Trophoblast cell (in vitro differentiated cells and primary cell): ENCODE results near the gene ZNF774.

ENCODE experiments used
- DNase-seq, 2 donors: peaks; one replicate each; pipeline ENCODE4 v3.0.0-alpha.2; 2016
- H2AFZ ChIP-seq: 2 replicates; pipeline ENCODE4 v1.6.1; 2013; ENCODE audit warnings: low read length, moderate library complexity, mild to moderate bottlenecking; ENCODE audit not compliant: insufficient read depth, poor library complexity
- H2AK5ac ChIP-seq: 2 replicates; pipeline ENCODE4 v1.6.1; 2013; ENCODE audit warnings: mild to moderate bottlenecking, low read length
- H2BK120ac ChIP-seq: 2 replicates; pipeline ENCODE4 v1.6.1; 2013; ENCODE audit warnings: low read length, mild to moderate bottlenecking, moderate library complexity; ENCODE audit not compliant: insufficient read depth, poor library complexity
- H2BK12ac ChIP-seq: 2 replicates; pipeline ENCODE4 v1.6.1; 2013; ENCODE audit warnings: mild to moderate bottlenecking, low read length, moderate library complexity
- H2BK5ac ChIP-seq: 2 replicates; pipeline ENCODE4 v1.6.1; 2013; ENCODE audit warnings: low read length, low read depth, moderate library complexity, mild to moderate bottlenecking; ENCODE audit not compliant: poor library complexity
- H3K14ac ChIP-seq: 2 replicates; pipeline ENCODE4 v1.6.1; 2013; ENCODE audit warnings: mild to moderate bottlenecking, low read length
- H3K18ac ChIP-seq: 2 replicates; pipeline ENCODE4 v1.6.1; 2013; ENCODE audit warnings: mild to moderate bottlenecking, low read length
- H3K23ac ChIP-seq: 2 replicates; pipeline ENCODE4 v1.6.1; 2013; ENCODE audit warnings: low read length
- H3K27ac ChIP-seq: 2 replicates; pipeline ENCODE4 v1.5.1; 2013; ENCODE audit warnings: low read depth, mild to moderate bottlenecking, inconsistent platforms, low read length, moderate library complexity
- H3K27me3 ChIP-seq: 2 replicates; pipeline ENCODE4 v1.6.1; 2013; ENCODE audit warnings: inconsistent platforms, mild to moderate bottlenecking, low read length, moderate library complexity; ENCODE audit not compliant: insufficient read depth
- H3K36me3 ChIP-seq, 2 experiments: 1 replicate in 1 of 2; 2 replicates in 1 of 2; pipeline ENCODE4 v1.6.1; 2013; ENCODE audit warnings: low read length in 2 of 2, mild to moderate bottlenecking in 2 of 2, moderate library complexity in 1 of 2; ENCODE audit not compliant: insufficient read depth in 2 of 2, control insufficient read depth in 1 of 2
- H3K4ac ChIP-seq: 2 replicates; pipeline ENCODE4 v1.6.1; 2013; ENCODE audit warnings: low read depth, mild to moderate bottlenecking, low read length, moderate library complexity
- H3K4me1 ChIP-seq, 2 experiments: 1 replicate in 1 of 2; 2 replicates in 1 of 2; pipeline ENCODE4 v1.6.1; 2013; ENCODE audit warnings: low read length in 2 of 2, mild to moderate bottlenecking in 2 of 2, moderate library complexity in 1 of 2; ENCODE audit not compliant: insufficient read depth in 2 of 2, control insufficient read depth in 1 of 2
- H3K4me2 ChIP-seq: 2 replicates; pipeline ENCODE4 v1.6.1; 2013; ENCODE audit warnings: inconsistent platforms, mild to moderate bottlenecking, low read length, moderate library complexity
- H3K4me3 ChIP-seq: 2 replicates; pipeline ENCODE4 v1.5.1; 2013; ENCODE audit warnings: mild to moderate bottlenecking, low read depth, low read length, inconsistent platforms
- H3K79me1 ChIP-seq: one replicate; pipeline ENCODE4 v1.6.1; 2013; ENCODE audit warnings: low read length
- H3K79me2 ChIP-seq: 2 replicates; pipeline ENCODE4 v1.6.1; 2013; ENCODE audit warnings: low read length, mild to moderate bottlenecking; ENCODE audit not compliant: control insufficient read depth, insufficient read depth, poor library complexity
- H3K9ac ChIP-seq: 2 replicates; pipeline ENCODE4 v1.6.1; 2013; ENCODE audit warnings: mild to moderate bottlenecking, low read length
- H3K9me3 ChIP-seq: 2 replicates; pipeline ENCODE4 v1.6.1; 2013; ENCODE audit warnings: low read depth, mild to moderate bottlenecking, control low read depth, inconsistent platforms, low read length; ENCODE audit not compliant: insufficient read depth
- H4K12ac ChIP-seq: 2 replicates; pipeline ENCODE4 v1.6.1; 2013; ENCODE audit warnings: low read depth, mild to moderate bottlenecking, low read length, moderate library complexity
- H4K8ac ChIP-seq: 2 replicates; pipeline ENCODE4 v1.6.1; 2013; ENCODE audit warnings: low read depth, mild to moderate bottlenecking, low read length, moderate library complexity
- H4K91ac ChIP-seq: one replicate; pipeline ENCODE4 v1.6.1; 2013; ENCODE audit warnings: low read depth, mild to moderate bottlenecking, low read length, moderate library complexity
- WGBS: extraction: QIAGEN DNeasy Blood & Tissue Kit; methylation state at CpG from one replicate; pipeline ENCODE4 v1.1.7; 2013; ENCODE audit warnings: missing lambda C conversion rate; ENCODE audit not compliant: insufficient read length, insufficient coverage; ENCODE audit errors: extremely low coverage; 5-methylcytosine and 5-hydroxymethylcytosine counted together

ZNF774 gene

GRCh38 chr15:90364251-90364650 lies 12.2 kb downstream of the ZNF774 start:
- Histone ChIP-seq H2BK120ac (no peak overlapping the region), H3K27ac (peak overlapping the region; percentile 78), H3K36me3 (peaks cover 2 to 6% of the 10 kb centered on the region in 2 experiments), H2AFZ (no peak overlapping the region), H3K4ac (no peak overlapping the region), H2AK5ac (no peak overlapping the region), H3K4me3 (no peak overlapping the region), H4K91ac (peak overlapping the region; percentile 84), H4K12ac (no peak overlapping the region), H3K18ac (no peak overlapping the region), H3K9ac (no peak overlapping the region), H3K23ac (no peak overlapping the region), H2BK12ac (peak overlapping the region; percentile 95), H3K27me3 (no peaks in the 10 kb centered on the region), H3K79me1 (peaks cover 20% of the 10 kb centered on the region), H4K8ac (peak overlapping the region; percentile 56), H2BK5ac (peak overlapping the region; percentile 74), H3K14ac (peak overlapping the region; percentile 78), H3K4me2 (no peak overlapping the region), H3K9me3 (no peaks in the 10 kb centered on the region), H3K4me1 (peaks cover 18 to 25% of the 10 kb centered on the region in 2 experiments), H3K79me2 (no peaks in the 10 kb centered on the region)
- WGBS: no CpG with 5 or more reads among the region's 4 CpGs
- no peak for DNase-seq

- Histone ChIP-seq H3K18ac (no peak overlapping the region), H3K27me3 (no peaks in the 10 kb centered on the region), H3K14ac (peak overlapping the region; percentile 22), H3K23ac (no peak overlapping the region), H4K91ac (peak overlapping the region; percentile 89), H3K79me1 (peaks cover 20% of the 10 kb centered on the region), H2BK5ac (peak overlapping the region; percentile 43), H2BK12ac (peak overlapping the region; percentile 63), H2AK5ac (peak overlapping the region; percentile 34), H3K9ac (no peak overlapping the region), H3K79me2 (no peaks in the 10 kb centered on the region), H3K4ac (no peak overlapping the region), H3K4me2 (no peak overlapping the region), H3K27ac (no peak overlapping the region), H2BK120ac (peak overlapping the region; percentile 68), H3K4me3 (no peak overlapping the region), H4K8ac (no peak overlapping the region), H3K36me3 (peaks cover 2% of the 10 kb centered on the region in 2 experiments), H3K4me1 (peaks cover 18 to 25% of the 10 kb centered on the region in 2 experiments), H4K12ac (no peak overlapping the region), H3K9me3 (no peaks in the 10 kb centered on the region), H2AFZ (no peak overlapping the region)
- no peak for DNase-seq
- 100% methylated on average over 2 of the region's 15 CpGs for WGBS
Measured at GRCh38 chr15:90365414-90366055, 13.5 kb downstream of the ZNF774 start.

GRCh38 chr15:90367576-90367975 lies 15.5 kb downstream of the ZNF774 start:
- no CpG with 5 or more reads among the region's 3 CpGs for WGBS
- Histone ChIP-seq H2BK120ac (no peak overlapping the region), H2BK5ac (peak overlapping the region; percentile 39), H3K4me3 (no peak overlapping the region), H3K27me3 (no peaks in the 10 kb centered on the region), H3K14ac (no peak overlapping the region), H4K91ac (no peak overlapping the region), H3K27ac (peak overlapping the region; percentile 77), H4K8ac (no peak overlapping the region), H2AK5ac (no peak overlapping the region), H3K4ac (no peak overlapping the region), H2AFZ (no peak overlapping the region), H4K12ac (no peak overlapping the region), H3K79me2 (no peaks in the 10 kb centered on the region), H3K23ac (no peak overlapping the region), H3K9ac (no peak overlapping the region), H3K79me1 (peaks cover 20% of the 10 kb centered on the region), H3K36me3 (peaks cover 0 to 2% of the 10 kb centered on the region in 2 experiments), H3K4me2 (no peak overlapping the region), H3K18ac (no peak overlapping the region), H2BK12ac (no peak overlapping the region), H3K4me1 (peaks cover 18 to 25% of the 10 kb centered on the region in 2 experiments), H3K9me3 (no peaks in the 10 kb centered on the region)
- DNase-seq: peak in 1 of 2 donors; percentile 29

GRCh38 chr15:90375071-90375470 lies 23.0 kb downstream of the ZNF774 start:
- no peak overlapping the region for H2AFZ ChIP-seq
- H2AK5ac ChIP-seq: no peak overlapping the region
- no CpG with 5 or more reads among the region's 7 CpGs for WGBS
- no peak overlapping the region for H3K14ac ChIP-seq
- no peaks in the 10 kb centered on the region for H3K36me3 ChIP-seq
- no peak overlapping the region for H4K91ac ChIP-seq
- H3K9me3 ChIP-seq: peaks cover 4% of the 10 kb centered on the region
- no peak overlapping the region for H3K4me3 ChIP-seq
- H2BK120ac ChIP-seq: no peak overlapping the region
- H3K79me1 ChIP-seq: no peaks in the 10 kb centered on the region
- no peaks in the 10 kb centered on the region for H3K79me2 ChIP-seq
- no peak overlapping the region for H3K4ac ChIP-seq
- no peak overlapping the region for H2BK12ac ChIP-seq
- H3K27me3 ChIP-seq: no peaks in the 10 kb centered on the region
- H3K18ac ChIP-seq: no peak overlapping the region
- H4K8ac ChIP-seq: no peak overlapping the region
- H3K4me1 ChIP-seq: peaks cover 0 to 2% of the 10 kb centered on the region in 2 experiments
- H2BK5ac ChIP-seq: no peak overlapping the region
- DNase-seq: no peak
- H3K23ac ChIP-seq: no peak overlapping the region
- no peak overlapping the region for H3K4me2 ChIP-seq
- no peak overlapping the region for H4K12ac ChIP-seq
- H3K27ac ChIP-seq: no peak overlapping the region
- no peak overlapping the region for H3K9ac ChIP-seq
